CD4-positive, alpha-beta T cell treated with Interleukin-17A for 1 hour (primary cell): ENCODE measurements around the gene DEFB132.
"Not testable (repeated sequence)": the region's sequence is repeated elsewhere in the genome, so short reads cannot be mapped to it uniquely, and the experiment has no call there.

ENCODE experiments used
- DNase-seq: peaks from one replicate; pipeline ENCODE4 v3.0.0-alpha.2; 2020

Gene DEFB132, protein sequence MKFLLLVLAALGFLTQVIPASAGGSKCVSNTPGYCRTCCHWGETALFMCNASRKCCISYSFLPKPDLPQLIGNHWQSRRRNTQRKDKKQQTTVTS

DNA sequence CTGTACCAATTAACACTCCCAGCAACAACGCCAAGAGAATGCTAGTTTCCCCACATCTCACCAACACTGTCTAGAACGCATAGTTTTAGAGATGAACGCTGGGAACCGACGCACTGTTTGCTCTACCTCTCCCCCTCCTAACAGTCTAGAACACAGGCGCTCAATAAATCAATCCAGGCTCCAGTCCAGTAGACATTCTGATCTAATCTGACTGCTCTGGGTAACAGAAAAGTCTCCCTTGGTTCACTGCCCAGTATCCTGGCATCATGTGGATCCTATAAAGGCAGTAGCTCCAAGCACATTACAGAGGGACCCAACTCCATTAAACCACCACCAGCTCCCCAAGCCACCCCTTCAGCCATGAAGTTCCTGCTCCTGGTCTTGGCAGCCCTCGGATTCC, at the start of gene DEFB132:
TSS of gene DEFB132 (plus strand) at position 306 of the 400 bp plus-strand sequence. CDS start at position 361, 55 bp downstream.
- DNase-seq: no peak

GRCh38 chr20:208942-209566, 48.5 kb upstream of the DEFB132 start:
- DNase-seq: peak; percentile 58

- no peak for DNase-seq
Observed at GRCh38 chr20:210809-211502, 46.6 kb upstream of the DEFB132 start.

DNA sequence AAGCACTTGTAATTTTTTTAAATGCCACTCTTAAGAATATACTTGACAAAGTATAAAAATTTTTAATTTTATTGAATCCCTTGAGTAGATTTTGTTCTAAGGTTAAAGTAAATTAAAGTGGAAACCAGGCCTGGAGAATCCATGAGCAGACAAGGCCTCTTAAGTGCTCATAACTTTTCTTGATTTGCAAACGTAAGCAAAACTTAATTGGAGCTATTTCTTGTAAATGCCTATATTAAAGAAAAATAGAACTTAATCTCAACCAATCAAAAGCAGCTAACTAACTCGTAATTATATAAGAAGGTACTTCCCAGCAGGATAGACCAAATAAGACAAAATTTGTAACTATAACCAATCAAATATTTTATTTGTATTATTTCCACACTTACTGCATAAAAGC, 43.1 kb upstream of the DEFB132 start:
- DNase-seq: no peak

- DNase-seq: no peak
Observed at GRCh38 chr20:215796-216195, 41.7 kb upstream of the DEFB132 start.

DNA sequence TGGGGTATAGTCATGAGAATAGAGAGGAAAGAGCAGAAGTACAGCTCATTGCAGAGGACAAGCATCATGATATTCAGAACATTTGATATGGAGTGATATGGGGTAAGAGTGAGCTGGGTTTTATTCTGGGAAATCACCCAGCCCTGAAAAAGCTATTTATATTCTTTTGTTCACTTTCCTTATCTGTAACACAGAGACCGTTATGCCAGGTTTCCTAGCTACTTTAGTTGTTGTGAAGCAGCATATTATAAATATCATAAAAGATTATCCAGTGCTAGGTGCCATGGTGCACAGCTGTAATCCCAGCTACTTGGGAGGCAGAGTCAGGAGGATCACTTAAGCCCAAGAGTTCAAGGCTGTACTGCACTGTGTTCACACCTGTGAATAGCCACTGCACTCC, 40.3 kb upstream of the DEFB132 start:
- no peak for DNase-seq

DNA sequence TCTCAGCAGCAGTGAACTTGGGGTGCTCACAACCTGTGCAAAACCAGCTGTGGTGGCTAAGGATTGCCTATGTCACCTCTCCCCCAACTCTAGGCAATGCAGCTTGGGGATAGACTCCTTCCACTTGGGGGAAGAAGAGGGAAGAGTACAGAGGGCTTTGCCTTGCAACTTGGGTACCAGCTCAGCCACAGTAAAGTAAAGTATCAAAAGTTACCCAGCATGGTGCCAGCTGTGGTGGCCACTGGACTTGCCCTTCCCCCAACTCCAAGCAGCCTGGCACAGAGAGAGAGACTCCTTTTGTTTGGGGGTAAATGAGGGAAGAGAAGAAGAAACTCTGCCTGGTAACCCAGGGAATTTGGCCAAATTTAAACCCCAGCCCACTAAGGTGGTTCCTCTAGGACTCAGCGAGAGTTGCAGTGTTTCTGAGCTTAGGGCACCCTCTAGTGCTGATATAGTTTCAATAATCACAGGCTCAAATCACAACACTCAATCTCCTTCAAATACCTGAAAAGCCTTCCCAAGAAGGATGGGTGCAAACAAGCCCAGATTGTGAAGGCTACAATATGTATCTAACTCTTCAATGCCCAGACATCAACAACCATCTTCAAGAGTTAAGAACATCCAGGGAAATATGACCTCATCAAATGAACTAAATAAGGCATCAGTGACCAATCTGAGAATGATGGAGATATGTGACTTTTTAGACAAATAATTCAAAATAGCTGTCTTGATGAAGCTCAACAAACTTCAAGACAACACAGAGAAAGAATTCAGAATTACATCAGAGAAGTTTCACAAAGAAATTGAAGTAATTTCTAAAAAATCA, 38.0 kb upstream of the DEFB132 start:
- DNase-seq: no peak

GRCh38 chr20:221258-221830, 36.2 kb upstream of the DEFB132 start:
- DNase-seq: no peak

DNA sequence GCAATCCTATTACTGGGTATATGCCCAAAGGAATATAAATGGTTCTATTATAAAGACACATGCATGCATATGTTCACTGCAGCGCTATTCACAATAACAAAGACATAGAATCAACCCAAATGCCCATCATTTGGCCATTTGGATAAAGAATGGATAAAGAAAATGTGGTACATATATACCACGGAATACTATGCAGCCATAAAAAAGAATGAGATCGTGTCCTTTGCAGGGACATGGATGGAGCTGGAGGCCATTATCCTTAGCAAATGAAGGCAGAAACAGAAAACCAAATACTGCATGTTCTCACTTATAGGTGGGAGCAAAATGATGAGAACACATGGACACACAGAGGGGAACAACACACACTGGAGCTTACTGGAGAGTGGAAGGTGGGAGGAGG, 31.6 kb upstream of the DEFB132 start:
- DNase-seq: not testable (repeated sequence)

DNA sequence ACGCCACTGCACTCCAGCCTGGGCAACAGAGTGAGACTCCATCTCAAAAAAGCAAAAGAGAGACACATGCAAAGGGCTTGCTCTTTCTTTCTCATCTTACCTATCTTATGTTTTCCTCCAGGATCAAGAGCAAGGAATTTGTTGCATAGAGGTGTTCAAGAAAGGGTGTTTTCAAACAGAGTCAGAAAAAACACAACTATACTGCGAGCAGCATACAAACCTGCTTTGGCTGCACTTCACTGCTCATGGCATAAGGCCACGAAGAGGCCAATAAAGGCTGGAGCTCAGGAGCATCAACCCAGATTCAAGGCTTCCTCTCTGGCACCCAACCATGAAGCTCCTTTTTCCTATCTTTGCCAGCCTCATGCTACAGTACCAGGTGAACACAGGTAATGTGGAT, 30.6 kb upstream of the DEFB132 start, which contains the start of gene DEFB129:
TSS of gene DEFB129 (plus strand) at position 301 of the 400 bp plus-strand sequence. CDS start at position 332, 31 bp downstream.
- no peak for DNase-seq

- DNase-seq: no peak
Observed at GRCh38 chr20:227439-228105, 30.0 kb upstream of the DEFB132 start.

GRCh38 chr20:235891-236290, 21.6 kb upstream of the DEFB132 start:
- DNase-seq: no peak

DNA sequence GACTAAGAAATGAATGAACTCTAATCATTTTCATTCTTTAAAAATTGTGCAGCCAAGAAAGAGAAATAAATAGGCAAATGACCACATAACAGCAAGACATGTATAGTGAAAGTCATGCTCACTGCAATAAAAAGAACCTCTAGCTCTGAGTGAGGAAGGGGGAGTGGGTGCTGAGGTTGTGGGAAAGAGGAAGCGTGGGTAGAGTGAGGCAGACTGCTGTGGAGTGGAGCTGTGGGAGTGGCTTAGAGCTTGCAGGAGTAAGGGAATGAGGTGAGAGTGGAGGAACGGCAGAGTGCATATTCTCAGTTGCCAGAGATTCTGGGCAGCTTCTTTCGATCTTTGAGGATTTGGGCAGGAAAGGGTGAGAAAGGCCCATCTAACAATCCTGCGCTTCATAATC, 20.0 kb upstream of the DEFB132 start:
- DNase-seq: peak; percentile 12

DNA sequence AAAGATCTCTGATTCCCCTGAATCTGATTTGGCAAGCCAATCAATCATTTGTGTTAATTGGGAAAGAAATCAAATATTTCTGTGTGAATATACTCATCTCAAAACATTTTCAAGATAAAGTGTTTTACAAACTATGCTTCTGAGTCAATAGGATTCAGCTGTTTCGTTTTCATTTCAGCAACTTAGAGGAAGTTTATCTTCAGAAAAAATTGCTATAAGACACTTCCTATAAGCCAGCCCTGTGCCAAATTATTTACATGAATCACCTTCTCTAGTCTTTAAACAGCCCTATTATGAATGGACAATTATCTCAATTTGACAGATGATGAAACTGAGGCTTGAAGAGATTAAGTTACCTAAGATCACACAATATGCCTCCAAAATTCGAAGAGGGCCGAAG, 19.6 kb upstream of the DEFB132 start:
- peak; percentile 5 for DNase-seq

DNA sequence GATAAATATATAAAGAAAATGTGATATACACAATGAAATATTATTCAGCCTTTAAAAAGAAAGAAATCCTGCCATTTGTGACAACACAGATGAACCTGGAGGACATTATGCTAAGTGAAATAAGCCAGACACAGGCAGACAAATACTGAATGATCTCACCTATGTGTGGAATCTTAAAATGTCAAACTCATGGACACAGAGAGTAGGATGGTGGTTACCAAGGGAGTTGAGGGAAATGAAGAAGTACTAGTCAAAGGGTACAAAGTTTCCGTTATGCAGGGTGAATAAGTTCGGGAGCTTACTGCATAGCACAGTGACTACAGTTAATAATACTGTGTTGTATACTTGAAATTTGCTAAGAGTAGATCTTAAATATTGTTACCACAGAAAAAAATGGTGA, 14.6 kb upstream of the DEFB132 start:
- no peak for DNase-seq

DNA sequence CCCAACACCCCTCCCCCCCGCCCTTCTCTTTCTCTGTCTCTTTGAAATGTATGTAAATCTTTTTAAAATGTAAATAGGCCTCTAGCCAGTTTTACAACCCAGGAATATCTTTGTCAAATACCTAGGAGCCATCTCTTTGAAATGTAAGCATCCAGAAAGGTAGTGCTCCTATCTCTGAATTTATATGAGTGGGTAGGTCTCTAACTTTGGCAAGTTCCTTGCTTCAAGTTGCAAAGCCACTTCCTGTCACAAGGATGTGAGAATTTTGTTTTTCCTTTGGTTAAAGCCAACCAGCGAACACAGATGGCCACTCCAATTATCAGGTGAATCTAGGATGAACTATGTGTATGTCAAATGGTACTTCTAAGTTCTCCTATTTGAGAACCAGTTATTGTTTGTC, 6.2 kb upstream of the DEFB132 start:
- DNase-seq: no peak

- no peak for DNase-seq
Observed at GRCh38 chr20:252801-253200, 4.7 kb upstream of the DEFB132 start.

DNA sequence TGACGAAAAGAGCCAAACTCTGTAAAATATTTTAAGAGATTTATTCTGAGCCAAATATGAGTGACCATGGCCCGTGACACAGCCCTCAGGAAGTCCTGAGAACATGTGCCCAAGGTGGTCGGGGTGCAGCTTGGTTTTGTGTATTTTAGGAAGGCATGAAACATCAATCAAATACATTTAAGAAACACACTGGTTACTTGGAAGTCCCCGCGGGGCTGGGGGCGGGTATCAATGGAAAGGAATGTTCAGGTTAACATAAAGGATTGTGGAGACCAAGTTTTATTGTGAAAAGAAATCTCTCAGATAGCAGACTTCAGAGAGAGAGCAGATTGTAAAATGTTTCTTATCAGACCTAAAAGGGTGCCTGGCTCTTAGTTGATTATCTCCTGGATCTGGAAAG, 4.1 kb upstream of the DEFB132 start:
- DNase-seq: not testable (repeated sequence)

GRCh38 chr20:258269-258858, 840 bp downstream of the DEFB132 start:
- no peak for DNase-seq

GRCh38 chr20:258963-259362, 1.4 kb downstream of the DEFB132 start:
- DNase-seq: no peak

GRCh38 chr20:259981-260380, 2.5 kb downstream of the DEFB132 start:
- no peak for DNase-seq

DNA sequence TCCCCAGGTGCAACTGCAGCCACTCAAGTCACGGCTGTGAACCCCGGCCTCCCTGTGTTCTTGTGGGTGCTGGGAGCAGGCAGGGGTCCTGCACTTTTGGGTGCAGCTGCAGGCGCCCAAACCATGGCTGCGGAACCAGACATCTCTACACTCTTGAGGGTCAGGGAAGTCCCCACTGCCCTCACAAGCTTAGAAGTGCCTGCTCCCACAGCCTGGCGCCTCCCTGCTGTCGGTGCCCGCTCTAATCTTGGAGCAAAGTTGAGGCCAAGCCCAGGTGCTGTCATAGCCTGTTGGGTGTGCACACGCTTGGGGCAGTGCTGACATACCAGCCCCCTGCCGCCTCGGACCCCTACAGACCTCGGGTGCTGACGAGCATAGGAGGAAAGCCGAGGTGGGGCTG, 6.2 kb downstream of the DEFB132 start:
- no peak for DNase-seq
